Liver (tissue), 9 donors: ENCODE data around the gene FNBP1. TPM values are rescaled to one million over a fixed set of nuclear protein-coding genes. Genes with fewer than 3 reads are reported as not detected.
"Not testable (repeated sequence)": the region's sequence is repeated elsewhere in the genome, so short reads cannot be mapped to it uniquely, and the experiment has no call there.

Experiments
- DNase-seq: peaks from one replicate; pipeline ENCODE4 v3.0.0-alpha.2; 2017; ENCODE audit warnings: low spot score
- H3K27ac ChIP-seq, 2 donors: one replicate each; pipeline ENCODE4 v1.7.0; 2013; ENCODE audit warnings: inconsistent platforms in 2 of 2, low read length in 2 of 2, control low read depth in 1 of 2, low read depth in 1 of 2, mild to moderate bottlenecking in 1 of 2
- H3K27me3 ChIP-seq, 4 donors: one replicate each; pipeline versions ENCODE4 v1.6.1 to v1.7.0; 2013; ENCODE audit warnings: low read length in 3 of 4, inconsistent platforms in 1 of 4, mild to moderate bottlenecking in 1 of 4, moderate library complexity in 1 of 4; ENCODE audit not compliant: control insufficient read depth in 4 of 4, insufficient read depth in 4 of 4
- H3K36me3 ChIP-seq, 4 donors: one replicate each; pipeline versions ENCODE4 v1.6.1 to v1.7.0; 2013; ENCODE audit warnings: low read length in 3 of 4, mild to moderate bottlenecking in 3 of 4, low read depth in 1 of 4, moderate library complexity in 1 of 4; ENCODE audit not compliant: control insufficient read depth in 4 of 4, insufficient read depth in 3 of 4
- H3K4me1 ChIP-seq, 4 donors: one replicate each; pipeline versions ENCODE4 v1.6.1 to v1.7.0; 2013; ENCODE audit warnings: low read length in 3 of 4, mild to moderate bottlenecking in 3 of 4, moderate library complexity in 1 of 4; ENCODE audit not compliant: control insufficient read depth in 4 of 4, insufficient read depth in 4 of 4
- H3K4me3 ChIP-seq, 3 donors: one replicate each; pipeline versions ENCODE4 v1.6.1 to v1.7.0; 2013; ENCODE audit warnings: low read length in 3 of 3, control low read depth in 1 of 3, low read depth in 1 of 3, mild to moderate bottlenecking in 1 of 3
- H3K9ac ChIP-seq, 2 donors: one replicate each; pipeline ENCODE4 v1.7.0; 2013; ENCODE audit warnings: low read length in 2 of 2, mild to moderate bottlenecking in 2 of 2, moderate library complexity in 2 of 2, control low read depth in 1 of 2, low read depth in 1 of 2
- H3K9me3 ChIP-seq, 4 donors: one replicate each; pipeline versions ENCODE4 v1.6.1 to v1.7.0; 2013; ENCODE audit warnings: low read length in 3 of 4; ENCODE audit not compliant: control insufficient read depth in 4 of 4
- FOXA1 ChIP-seq: IDR thresholded peaks from 2 replicates; pipeline ENCODE4 v1.6.1; 2016; ENCODE audit warnings: antibody characterized with exemption
- FOXA2 ChIP-seq: IDR thresholded peaks from 2 replicates; pipeline ENCODE4 v1.6.1; 2016; ENCODE audit warnings: antibody characterized with exemption
- GABPA ChIP-seq, 2 donors: IDR thresholded peaks in 1 of 2; conservative IDR thresholded peaks in 1 of 2; 2 replicates each; pipeline ENCODE4 v1.6.1; 2016; ENCODE audit warnings: antibody characterized with exemption in 2 of 2, mild to moderate bottlenecking in 1 of 2, moderate library complexity in 1 of 2
- HNF4G ChIP-seq: IDR thresholded peaks from 2 replicates; pipeline ENCODE4 v1.6.1; 2016; ENCODE audit warnings: antibody characterized with exemption
- JUND ChIP-seq, 2 donors: IDR thresholded peaks; 2 replicates each; pipeline ENCODE4 v1.6.1; 2016; ENCODE audit warnings: antibody characterized with exemption in 2 of 2
- RAD21 ChIP-seq, 2 donors: IDR thresholded peaks; 2 replicates each; pipeline ENCODE4 v1.6.1; 2016; ENCODE audit warnings: antibody characterized with exemption in 2 of 2, mild to moderate bottlenecking in 2 of 2
- SP1 ChIP-seq: IDR thresholded peaks from 2 replicates; pipeline ENCODE4 v1.6.1; 2018; ENCODE audit warnings: antibody characterized with exemption, mild to moderate bottlenecking
- WGBS: extraction: QIAGEN DNeasy Blood & Tissue Kit; methylation state at CpG from one replicate; pipeline ENCODE4 v1.1.7; 2013; 5-methylcytosine and 5-hydroxymethylcytosine counted together
- polyA plus RNA-seq, 2 donors: library from polyadenylated mRNA; stranded (reverse) in 1 of 2; unstranded in 1 of 2; fragments of 200-250 nt in 1 of 2; fragments of >200 nt in 1 of 2; fragmentation: Nextera tagmentation in 1 of 2; extraction: Ambion mirVana in 1 of 2; gene quantifications; one replicate each; pipeline versions ENCODE4 v1.2.1 to v1.2.3, GENCODE V29; 2013 to 2015
- total RNA-seq, 2 donors: library from RNA; depleted of rRNA; stranded (reverse); fragments of >200 nt; gene quantifications; one replicate each; pipeline ENCODE4 v1.2.3, GENCODE V29; 2014
- TF ChIP-seq, protein P1 (sequence below): IDR thresholded peaks from 2 replicates; pipeline ENCODE4 v1.6.1; 2016; ENCODE audit warnings: antibody characterized with exemption
- TF ChIP-seq, protein P2 (sequence below): fragments of 150-350 bp; IDR thresholded peaks from 2 replicates; pipeline ENCODE4 v1.5.1; 2017; ENCODE audit warnings: improper control_type of control experiment, low read depth, low read length; ENCODE audit not compliant: missing input control
- TF ChIP-seq, protein P3 (sequence below): IDR thresholded peaks from 2 replicates; pipeline ENCODE4 v1.6.1; 2016; ENCODE audit warnings: antibody characterized with exemption, mild to moderate bottlenecking
- donor health status: healthy.
- donor health status: healthy.
- donor health status: healthy.
- donor health status: healthy.
- donor health status: healthy.

Gene FNBP1
- total and polyA plus RNA-seq, 4 donors: 6.6 to 15.6 (median 12.3) TPM

DNA sequence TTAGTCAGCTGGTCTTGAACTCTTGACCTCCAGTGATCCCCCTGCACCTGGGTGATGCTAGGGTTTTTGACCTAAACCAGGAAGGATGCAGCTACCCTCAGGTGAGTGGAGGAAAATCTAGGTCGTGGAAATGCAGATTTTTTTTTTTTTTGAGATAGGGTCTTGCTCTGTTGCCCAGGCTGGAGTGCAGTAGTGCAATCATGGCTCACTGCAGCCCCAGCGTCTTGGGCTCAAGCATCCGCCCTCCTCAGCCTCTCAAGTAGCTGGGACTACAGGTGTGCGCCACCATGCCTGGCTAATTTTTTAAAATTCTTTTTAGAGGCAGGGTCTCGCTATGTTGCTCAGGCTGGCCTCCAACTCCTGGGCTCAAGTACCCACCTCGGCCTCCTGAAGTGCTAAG lies 51.9 kb downstream of the FNBP1 start:
- H3K27ac ChIP-seq, H3K27me3 ChIP-seq, H3K36me3 ChIP-seq, H3K9me3 ChIP-seq, DNase-seq, H3K9ac ChIP-seq, H3K4me1 ChIP-seq, H3K4me3 ChIP-seq: not testable (repeated sequence)
- WGBS: 97% methylated on average over 6 of the region's 6 CpGs

DNA sequence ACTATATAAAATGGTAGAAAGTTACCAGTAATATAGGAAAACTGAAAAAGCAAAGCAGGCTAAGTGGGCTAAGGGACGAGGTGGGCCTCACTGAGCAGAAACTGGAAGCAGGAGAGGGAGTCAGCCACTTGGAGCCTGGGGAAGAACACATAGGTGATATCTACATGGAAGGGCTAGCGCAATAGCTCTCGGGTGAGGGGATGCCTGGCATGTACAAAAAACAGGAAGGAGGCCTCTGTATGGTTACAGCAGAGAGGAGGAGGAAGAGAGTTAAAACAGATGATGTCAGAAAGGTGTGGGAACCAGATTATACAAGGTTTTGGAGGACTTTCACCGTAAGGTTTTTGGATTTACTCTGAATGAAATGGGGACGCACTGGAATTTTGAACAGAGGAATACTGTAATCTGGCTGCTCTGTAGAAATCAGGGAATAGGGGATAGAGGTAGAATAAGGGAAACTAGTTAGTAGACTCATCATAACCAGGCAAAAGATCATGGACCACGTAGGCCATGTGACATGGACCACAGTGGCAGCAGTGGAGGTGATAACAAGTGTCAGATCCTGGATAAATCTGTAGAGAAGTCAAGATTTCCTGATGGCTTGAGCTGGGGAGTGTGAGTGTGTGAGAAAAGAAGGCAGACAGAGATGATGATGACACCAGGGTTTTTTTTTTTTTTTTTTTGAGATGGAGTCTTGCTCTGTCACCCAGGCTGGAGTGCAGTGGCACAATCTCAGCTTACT lies 52.5 kb downstream of the FNBP1 start:
- no peaks in the 10 kb centered on the region for H3K9me3 ChIP-seq
- H3K36me3 ChIP-seq: peaks cover 0 to 4% (median 0%) of the 10 kb centered on the region in 4 donors
- TF ChIP-seq SP1: no peak
- no peak for TF ChIP-seq JUND (IDR thresholded peaks at IDR 0.05)
- TF ChIP-seq FOXA2: no peak
- TF ChIP-seq, protein P1, sequence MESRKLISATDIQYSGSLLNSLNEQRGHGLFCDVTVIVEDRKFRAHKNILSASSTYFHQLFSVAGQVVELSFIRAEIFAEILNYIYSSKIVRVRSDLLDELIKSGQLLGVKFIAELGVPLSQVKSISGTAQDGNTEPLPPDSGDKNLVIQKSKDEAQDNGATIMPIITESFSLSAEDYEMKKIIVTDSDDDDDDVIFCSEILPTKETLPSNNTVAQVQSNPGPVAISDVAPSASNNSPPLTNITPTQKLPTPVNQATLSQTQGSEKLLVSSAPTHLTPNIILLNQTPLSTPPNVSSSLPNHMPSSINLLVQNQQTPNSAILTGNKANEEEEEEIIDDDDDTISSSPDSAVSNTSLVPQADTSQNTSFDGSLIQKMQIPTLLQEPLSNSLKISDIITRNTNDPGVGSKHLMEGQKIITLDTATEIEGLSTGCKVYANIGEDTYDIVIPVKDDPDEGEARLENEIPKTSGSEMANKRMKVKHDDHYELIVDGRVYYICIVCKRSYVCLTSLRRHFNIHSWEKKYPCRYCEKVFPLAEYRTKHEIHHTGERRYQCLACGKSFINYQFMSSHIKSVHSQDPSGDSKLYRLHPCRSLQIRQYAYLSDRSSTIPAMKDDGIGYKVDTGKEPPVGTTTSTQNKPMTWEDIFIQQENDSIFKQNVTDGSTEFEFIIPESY: no peak
- no peak for TF ChIP-seq RAD21 (IDR thresholded peaks at IDR 0.05)
- no peak for TF ChIP-seq FOXA1
- TF ChIP-seq HNF4G: no peak
- TF ChIP-seq, protein P2, sequence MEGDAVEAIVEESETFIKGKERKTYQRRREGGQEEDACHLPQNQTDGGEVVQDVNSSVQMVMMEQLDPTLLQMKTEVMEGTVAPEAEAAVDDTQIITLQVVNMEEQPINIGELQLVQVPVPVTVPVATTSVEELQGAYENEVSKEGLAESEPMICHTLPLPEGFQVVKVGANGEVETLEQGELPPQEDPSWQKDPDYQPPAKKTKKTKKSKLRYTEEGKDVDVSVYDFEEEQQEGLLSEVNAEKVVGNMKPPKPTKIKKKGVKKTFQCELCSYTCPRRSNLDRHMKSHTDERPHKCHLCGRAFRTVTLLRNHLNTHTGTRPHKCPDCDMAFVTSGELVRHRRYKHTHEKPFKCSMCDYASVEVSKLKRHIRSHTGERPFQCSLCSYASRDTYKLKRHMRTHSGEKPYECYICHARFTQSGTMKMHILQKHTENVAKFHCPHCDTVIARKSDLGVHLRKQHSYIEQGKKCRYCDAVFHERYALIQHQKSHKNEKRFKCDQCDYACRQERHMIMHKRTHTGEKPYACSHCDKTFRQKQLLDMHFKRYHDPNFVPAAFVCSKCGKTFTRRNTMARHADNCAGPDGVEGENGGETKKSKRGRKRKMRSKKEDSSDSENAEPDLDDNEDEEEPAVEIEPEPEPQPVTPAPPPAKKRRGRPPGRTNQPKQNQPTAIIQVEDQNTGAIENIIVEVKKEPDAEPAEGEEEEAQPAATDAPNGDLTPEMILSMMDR: no peak
- TF ChIP-seq GABPA (IDR thresholded peaks at IDR 0.05 in 1 of 2, conservative IDR thresholded peaks at IDR 0.05 in 1 of 2): no peak
- TF ChIP-seq, protein P3, sequence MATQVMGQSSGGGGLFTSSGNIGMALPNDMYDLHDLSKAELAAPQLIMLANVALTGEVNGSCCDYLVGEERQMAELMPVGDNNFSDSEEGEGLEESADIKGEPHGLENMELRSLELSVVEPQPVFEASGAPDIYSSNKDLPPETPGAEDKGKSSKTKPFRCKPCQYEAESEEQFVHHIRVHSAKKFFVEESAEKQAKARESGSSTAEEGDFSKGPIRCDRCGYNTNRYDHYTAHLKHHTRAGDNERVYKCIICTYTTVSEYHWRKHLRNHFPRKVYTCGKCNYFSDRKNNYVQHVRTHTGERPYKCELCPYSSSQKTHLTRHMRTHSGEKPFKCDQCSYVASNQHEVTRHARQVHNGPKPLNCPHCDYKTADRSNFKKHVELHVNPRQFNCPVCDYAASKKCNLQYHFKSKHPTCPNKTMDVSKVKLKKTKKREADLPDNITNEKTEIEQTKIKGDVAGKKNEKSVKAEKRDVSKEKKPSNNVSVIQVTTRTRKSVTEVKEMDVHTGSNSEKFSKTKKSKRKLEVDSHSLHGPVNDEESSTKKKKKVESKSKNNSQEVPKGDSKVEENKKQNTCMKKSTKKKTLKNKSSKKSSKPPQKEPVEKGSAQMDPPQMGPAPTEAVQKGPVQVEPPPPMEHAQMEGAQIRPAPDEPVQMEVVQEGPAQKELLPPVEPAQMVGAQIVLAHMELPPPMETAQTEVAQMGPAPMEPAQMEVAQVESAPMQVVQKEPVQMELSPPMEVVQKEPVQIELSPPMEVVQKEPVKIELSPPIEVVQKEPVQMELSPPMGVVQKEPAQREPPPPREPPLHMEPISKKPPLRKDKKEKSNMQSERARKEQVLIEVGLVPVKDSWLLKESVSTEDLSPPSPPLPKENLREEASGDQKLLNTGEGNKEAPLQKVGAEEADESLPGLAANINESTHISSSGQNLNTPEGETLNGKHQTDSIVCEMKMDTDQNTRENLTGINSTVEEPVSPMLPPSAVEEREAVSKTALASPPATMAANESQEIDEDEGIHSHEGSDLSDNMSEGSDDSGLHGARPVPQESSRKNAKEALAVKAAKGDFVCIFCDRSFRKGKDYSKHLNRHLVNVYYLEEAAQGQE: no peak
- H3K4me1 ChIP-seq: peaks cover 0 to 2% (median under 1%) of the 10 kb centered on the region in 4 donors
- no peak overlapping the region for H3K4me3 ChIP-seq
- no peaks in the 10 kb centered on the region for H3K27me3 ChIP-seq
- no peak overlapping the region for H3K9ac ChIP-seq
- WGBS: 74% methylated on average over 6 of the region's 6 CpGs
- no peak overlapping the region for H3K27ac ChIP-seq
- no peak for DNase-seq
